ENCODE measurements around the gene AMBRA1.

The AMBRA1 gene

GRCh38 chr11:46445192-46445919, 148.5 kb downstream of the AMBRA1 start:
- Histone ChIP-seq H3K36me3 (ENCODE audit: low read length) (no peaks in the 10 kb centered on the region), H3K9me2 (replicated peaks; ENCODE audit: insufficient read depth, low read length) (no peaks in the 10 kb centered on the region), H3K27ac (ENCODE audit: low read depth, low read length) (no peak overlapping the region), H3K9me3 (ENCODE audit: insufficient read depth, low read length) (no peaks in the 10 kb centered on the region), H3K79me2 (ENCODE audit: insufficient read depth, low read length) (no peaks in the 10 kb centered on the region), H3F3A (ENCODE audit: insufficient read depth) (no peaks in the 10 kb centered on the region), H3K27me3 (ENCODE audit: low read length) (no peaks in the 10 kb centered on the region), H2AFZ (ENCODE audit: low read depth, low read length, severe bottlenecking) (no peak overlapping the region), H3K9ac (ENCODE audit: low read length) (no peak overlapping the region), H4K20me1 (ENCODE audit: low read depth, low read length) (no peaks in the 10 kb centered on the region), H3K4me2 (ENCODE audit: low read depth, low read length, poor library complexity, severe bottlenecking) (no peak overlapping the region), H3K4me3 (ENCODE audit: insufficient read depth, low read length, poor library complexity, severe bottlenecking) (no peak overlapping the region)
- TF ChIP-seq EZH2phosphoT487 (conservative IDR thresholded peaks at IDR 0.05; ENCODE audit: low read length) (no peak), CTCF (IDR thresholded peaks at IDR 0.05; ENCODE audit: insufficient read depth, low read length, poor library complexity, severe bottlenecking) (no peak)

- no peak for TF ChIP-seq EZH2phosphoT487 (conservative IDR thresholded peaks at IDR 0.05; ENCODE audit: low read length)
- no peak for TF ChIP-seq CTCF (IDR thresholded peaks at IDR 0.05; ENCODE audit: insufficient read depth, low read length, poor library complexity, severe bottlenecking)
- Histone ChIP-seq H3F3A (ENCODE audit: insufficient read depth) (no peaks in the 10 kb centered on the region), H3K27me3 (ENCODE audit: low read length) (no peaks in the 10 kb centered on the region), H3K27ac (ENCODE audit: low read depth, low read length) (no peak overlapping the region), H3K4me3 (ENCODE audit: insufficient read depth, low read length, poor library complexity, severe bottlenecking) (no peak overlapping the region), H3K4me2 (ENCODE audit: low read depth, low read length, poor library complexity, severe bottlenecking) (no peak overlapping the region), H4K20me1 (ENCODE audit: low read depth, low read length) (no peaks in the 10 kb centered on the region), H3K9me2 (replicated peaks; ENCODE audit: insufficient read depth, low read length) (no peaks in the 10 kb centered on the region), H3K9me3 (ENCODE audit: insufficient read depth, low read length) (no peaks in the 10 kb centered on the region), H2AFZ (ENCODE audit: low read depth, low read length, severe bottlenecking) (no peak overlapping the region), H3K79me2 (ENCODE audit: insufficient read depth, low read length) (no peaks in the 10 kb centered on the region), H3K36me3 (ENCODE audit: low read length) (no peaks in the 10 kb centered on the region), H3K9ac (ENCODE audit: low read length) (no peak overlapping the region)
These were observed 149.5 kb downstream of the AMBRA1 start for GRCh38 chr11:46444305-46444704.

- Histone ChIP-seq H4K20me1 (ENCODE audit: low read depth, low read length) (no peaks in the 10 kb centered on the region), H3K4me2 (ENCODE audit: low read depth, low read length, poor library complexity, severe bottlenecking) (no peak overlapping the region), H3K4me3 (ENCODE audit: insufficient read depth, low read length, poor library complexity, severe bottlenecking) (no peak overlapping the region), H3K79me2 (ENCODE audit: insufficient read depth, low read length) (no peaks in the 10 kb centered on the region), H3F3A (ENCODE audit: insufficient read depth) (no peaks in the 10 kb centered on the region), H2AFZ (ENCODE audit: low read depth, low read length, severe bottlenecking) (no peak overlapping the region), H3K9ac (ENCODE audit: low read length) (no peak overlapping the region), H3K27me3 (ENCODE audit: low read length) (no peaks in the 10 kb centered on the region), H3K27ac (ENCODE audit: low read depth, low read length) (no peak overlapping the region), H3K36me3 (ENCODE audit: low read length) (no peaks in the 10 kb centered on the region), H3K9me2 (replicated peaks; ENCODE audit: insufficient read depth, low read length) (no peaks in the 10 kb centered on the region), H3K9me3 (ENCODE audit: insufficient read depth, low read length) (no peaks in the 10 kb centered on the region)
- TF ChIP-seq CTCF (IDR thresholded peaks at IDR 0.05; ENCODE audit: insufficient read depth, low read length, poor library complexity, severe bottlenecking) (no peak), EZH2phosphoT487 (conservative IDR thresholded peaks at IDR 0.05; ENCODE audit: low read length) (no peak)
These were observed 155.6 kb downstream of the AMBRA1 start for GRCh38 chr11:46438211-46438610.
